GM21526 (cell line): ENCODE measurements around the gene RPS6KC1.
"Not testable (repeated sequence)": the region's sequence is repeated elsewhere in the genome, so short reads cannot be mapped to it uniquely, and the experiment has no call there.

Experiments
- ATAC-seq: cut with Tn5 transposase; IDR thresholded peaks from one replicate; pipeline ENCODE4 v1.9.1; 2021; ENCODE audit warnings: moderate library complexity; ENCODE audit not compliant: unreplicated experiment, low FRiP score

RPS6KC1 gene, protein sequence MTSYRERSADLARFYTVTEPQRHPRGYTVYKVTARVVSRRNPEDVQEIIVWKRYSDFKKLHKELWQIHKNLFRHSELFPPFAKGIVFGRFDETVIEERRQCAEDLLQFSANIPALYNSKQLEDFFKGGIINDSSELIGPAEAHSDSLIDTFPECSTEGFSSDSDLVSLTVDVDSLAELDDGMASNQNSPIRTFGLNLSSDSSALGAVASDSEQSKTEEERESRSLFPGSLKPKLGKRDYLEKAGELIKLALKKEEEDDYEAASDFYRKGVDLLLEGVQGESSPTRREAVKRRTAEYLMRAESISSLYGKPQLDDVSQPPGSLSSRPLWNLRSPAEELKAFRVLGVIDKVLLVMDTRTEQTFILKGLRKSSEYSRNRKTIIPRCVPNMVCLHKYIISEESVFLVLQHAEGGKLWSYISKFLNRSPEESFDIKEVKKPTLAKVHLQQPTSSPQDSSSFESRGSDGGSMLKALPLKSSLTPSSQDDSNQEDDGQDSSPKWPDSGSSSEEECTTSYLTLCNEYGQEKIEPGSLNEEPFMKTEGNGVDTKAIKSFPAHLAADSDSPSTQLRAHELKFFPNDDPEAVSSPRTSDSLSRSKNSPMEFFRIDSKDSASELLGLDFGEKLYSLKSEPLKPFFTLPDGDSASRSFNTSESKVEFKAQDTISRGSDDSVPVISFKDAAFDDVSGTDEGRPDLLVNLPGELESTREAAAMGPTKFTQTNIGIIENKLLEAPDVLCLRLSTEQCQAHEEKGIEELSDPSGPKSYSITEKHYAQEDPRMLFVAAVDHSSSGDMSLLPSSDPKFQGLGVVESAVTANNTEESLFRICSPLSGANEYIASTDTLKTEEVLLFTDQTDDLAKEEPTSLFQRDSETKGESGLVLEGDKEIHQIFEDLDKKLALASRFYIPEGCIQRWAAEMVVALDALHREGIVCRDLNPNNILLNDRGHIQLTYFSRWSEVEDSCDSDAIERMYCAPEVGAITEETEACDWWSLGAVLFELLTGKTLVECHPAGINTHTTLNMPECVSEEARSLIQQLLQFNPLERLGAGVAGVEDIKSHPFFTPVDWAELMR

DNA sequence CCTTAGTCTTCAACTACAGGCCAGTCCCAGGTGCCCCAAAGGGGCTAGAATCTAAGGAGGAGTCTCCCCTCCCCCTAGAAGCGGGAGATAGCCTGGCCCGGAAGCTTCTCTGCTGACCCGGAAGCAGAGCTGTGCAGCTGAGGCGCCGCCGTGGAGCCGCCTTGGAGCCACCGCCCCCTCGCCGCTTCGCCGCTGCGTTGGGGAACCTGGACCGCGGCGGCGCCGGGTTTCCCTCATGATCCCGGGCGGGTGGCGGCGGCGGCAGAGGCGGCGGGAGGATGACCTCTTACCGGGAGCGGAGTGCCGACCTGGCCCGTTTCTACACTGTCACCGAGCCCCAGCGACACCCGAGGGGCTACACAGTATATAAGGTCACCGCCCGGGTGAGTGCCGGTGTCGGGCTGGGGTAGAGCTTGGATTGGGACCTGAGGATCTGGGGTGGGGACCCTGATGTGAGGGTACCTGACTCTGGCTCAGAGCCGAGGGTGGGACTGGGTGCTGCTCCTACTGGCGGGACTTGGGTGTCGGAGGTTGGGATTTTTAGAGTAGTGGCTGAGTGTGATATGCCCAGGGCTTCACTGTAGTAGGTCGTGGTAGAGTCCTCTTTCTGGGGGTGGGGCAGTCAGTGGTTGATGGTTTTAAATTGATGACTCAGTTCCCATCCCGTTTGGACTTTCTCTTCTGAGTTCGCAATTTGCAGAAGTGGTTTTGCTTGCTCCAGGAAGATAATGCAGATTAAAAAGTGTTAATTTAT is at the start of gene RPS6KC1:
TSS of gene RPS6KC1 (plus strand) at position 115 of the 754 bp plus-strand sequence. CDS start at position 279, 164 bp downstream.
- peak; percentile 98 for ATAC-seq

DNA sequence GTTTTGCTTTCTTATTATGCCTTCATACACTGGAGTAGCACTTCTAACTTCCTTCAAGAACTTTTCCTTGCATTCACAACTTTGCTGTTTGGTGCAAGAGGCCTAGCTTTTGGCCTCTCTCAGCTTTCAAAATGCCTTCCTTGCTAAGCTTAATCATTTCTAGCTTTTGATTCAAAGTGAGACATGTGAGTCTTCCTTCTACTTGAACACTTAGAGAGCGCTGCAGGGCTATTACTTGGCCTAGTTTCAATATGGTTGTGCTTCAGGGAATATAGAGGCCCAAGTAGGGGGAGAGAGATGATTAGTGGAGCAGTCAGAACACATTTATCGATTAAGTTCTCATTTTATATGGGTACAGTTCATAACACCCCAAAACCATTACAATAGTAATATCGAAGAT is 47.8 kb upstream of the RPS6KC1 start:
- ATAC-seq, result no peak

DNA sequence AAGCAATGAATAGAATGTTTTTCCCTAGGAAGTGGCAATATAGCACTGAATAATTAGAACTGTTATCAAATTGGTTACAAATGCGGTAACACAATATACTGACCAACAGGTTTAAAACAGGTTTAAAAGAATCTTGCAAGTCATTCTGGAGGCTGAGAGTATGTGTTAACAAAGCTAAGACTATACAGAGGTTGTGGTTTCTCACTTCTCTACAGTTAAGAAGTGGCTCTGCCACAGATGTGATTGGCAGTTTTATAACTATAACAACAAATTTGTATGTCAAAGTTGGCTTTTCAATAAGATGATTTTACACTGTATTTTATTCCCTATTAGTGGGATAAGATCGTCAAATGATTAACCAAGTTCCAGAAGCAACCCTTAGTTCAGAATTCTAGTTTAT is 42.5 kb upstream of the RPS6KC1 start:
- peak; percentile 67 for ATAC-seq

DNA sequence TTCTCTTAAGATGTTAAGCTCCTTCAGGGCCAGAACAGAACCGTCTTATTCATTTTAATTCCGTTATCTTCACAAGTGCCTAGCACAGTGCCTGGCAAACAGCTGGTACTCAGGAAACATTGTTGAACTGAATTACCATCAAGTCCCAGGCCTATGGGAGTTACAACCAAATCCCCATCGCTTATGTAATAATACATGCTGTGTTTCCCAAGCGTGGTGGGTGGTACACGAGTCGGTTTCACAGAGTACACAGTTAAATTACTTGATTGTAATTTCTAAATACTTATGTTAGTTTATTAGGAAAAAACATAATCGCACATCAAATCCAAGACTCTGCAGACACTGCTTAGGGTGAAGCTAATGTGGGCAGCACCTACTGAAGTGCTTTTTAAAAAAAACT is 36.4 kb upstream of the RPS6KC1 start:
- no peak for ATAC-seq

DNA sequence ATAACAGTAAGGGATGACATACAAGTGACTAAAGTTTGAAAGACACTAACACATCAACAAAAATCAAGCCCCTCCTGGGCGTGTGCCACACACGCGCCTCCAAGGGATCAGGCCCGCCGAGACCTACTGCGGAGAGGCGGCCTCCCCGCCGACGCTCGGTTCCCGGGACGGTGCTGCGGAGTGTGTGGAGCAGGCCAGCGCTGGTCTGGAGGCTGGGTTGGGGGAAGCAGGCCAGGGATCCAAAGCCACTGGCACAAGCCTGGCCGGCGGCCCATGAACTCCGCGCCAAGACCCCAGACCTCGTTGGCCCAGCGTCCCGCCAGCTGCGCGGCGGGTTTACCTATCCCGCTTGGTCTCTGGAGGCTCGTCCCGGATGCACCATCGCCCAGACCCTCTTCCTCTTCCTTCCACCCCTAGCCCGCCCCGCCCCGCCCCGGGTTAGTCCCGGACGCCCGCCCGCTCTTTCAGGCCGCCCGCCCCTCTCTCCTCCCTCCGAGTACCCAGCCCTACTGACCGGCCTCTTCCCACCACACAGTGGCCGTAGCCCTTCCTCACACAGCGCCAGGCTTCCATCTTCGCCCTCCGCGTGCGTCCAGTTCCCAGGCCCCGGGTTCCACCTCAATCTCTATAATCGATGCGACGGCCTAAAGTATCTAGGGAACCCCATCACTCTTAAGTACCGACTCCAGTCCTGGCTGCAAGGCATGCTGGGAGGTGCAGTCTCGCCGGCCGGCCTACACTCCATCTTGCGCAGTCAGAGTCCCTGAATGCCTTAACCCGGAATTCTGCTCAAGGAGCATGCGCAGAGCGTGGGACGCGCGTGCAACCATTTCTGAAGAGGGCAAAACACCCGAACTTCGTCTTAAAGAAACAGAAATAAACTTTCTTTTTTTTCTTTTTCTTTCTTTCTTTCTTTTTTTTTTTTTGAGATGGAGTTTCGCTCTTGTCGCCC is 35.7 kb upstream of the RPS6KC1 start, which contains the start of gene ANGEL2:
TSS of gene ANGEL2 (minus strand) at position 769 of the 952 bp plus-strand sequence. CDS start at position 573, 196 bp downstream.
- ATAC-seq, result peak; percentile 88

DNA sequence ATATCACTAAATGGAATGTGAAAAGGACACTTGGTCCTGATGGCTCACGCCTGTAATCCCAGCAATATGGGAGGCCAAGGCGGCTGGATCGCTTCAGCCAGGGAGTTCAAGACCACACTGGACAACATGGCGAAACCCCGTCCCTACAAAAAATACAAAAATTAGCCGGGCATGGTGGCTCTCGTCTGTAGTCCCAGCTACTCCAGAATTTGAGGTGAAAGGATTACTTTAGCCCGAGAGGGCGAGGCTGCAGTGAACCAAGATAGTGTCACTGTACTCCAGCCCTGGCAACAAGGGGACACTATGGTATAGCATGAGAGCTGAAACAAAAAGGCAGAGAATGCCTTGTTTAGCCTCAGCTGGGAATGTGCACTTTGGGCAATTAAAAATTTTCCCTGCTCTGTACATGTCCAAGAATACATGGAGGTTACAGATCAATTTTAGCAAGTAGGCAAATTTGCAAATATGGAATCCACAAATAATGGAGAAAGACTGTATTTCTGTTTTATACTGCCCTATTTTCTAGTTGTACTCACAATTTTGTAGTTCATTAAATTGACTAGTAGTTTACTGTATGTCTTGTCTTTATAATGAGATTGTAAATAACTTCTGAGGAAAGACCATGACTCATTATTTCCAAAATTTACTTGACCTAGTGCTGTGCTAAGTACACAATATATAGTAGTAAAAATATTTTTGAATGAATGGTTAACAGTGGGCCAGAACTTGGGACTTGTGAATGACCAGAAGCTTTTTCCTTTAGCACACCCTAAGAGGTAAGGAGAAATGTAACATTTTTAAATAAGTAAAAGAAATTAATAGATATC is 33.4 kb upstream of the RPS6KC1 start:
- ATAC-seq, result no peak

DNA sequence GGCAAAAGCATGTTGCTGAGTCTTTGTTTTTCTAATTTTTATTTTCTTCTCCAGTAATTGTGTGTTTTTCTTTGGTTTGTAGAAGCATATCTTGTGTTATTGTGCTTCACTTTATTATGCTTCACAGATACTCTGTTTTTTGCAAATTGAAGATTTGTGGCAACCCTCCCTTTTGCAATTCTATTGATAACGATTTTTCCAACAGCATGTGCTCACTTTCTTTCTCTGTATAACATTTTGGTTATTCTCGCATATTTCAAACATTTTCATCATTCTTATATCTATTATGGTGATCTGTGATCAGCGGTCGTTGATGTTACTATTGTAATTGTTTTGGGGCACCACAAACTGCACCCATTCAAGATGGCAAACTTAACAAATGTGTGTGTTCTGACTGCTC is 31.6 kb upstream of the RPS6KC1 start:
- ATAC-seq, result no peak

DNA sequence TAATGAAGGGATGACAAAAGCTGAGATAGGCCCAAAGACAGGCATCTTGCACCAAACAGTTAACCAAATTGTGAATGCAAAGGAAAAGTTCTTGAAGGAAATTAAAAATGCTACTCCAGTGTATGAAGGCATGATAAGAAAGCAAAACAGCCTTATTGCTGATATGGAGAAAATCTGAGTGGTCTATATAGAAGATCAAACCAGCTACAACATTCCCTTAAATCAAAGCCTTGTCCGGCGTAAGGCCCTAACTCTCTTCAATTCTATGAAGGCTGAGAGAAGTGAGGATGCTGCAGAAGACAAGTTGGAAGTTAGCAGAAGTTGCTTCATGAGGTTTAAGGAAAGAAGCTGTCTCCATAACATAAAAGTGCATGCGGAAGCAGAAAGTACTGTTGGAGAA is 31.0 kb upstream of the RPS6KC1 start:
- no peak for ATAC-seq

DNA sequence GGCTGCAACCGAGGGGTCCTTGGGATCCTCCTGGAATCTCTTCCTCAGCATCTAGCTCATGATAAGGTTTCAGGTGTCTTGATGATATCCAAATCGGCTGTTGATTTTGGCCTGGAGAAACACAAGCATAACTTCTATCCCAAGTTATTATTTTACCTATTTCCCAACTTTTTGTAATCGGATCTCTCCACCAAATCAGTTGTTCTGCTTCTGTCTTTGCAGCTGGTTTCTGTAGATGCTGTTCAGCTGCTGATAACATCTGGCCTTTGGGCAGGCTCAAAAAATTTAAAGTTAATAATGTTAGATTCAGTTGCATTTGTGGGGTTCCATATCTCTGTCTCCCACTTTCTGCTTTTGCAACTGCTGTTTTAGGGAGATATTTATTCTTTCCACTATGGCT is 24.0 kb upstream of the RPS6KC1 start:
- ATAC-seq, result not testable (repeated sequence)

DNA sequence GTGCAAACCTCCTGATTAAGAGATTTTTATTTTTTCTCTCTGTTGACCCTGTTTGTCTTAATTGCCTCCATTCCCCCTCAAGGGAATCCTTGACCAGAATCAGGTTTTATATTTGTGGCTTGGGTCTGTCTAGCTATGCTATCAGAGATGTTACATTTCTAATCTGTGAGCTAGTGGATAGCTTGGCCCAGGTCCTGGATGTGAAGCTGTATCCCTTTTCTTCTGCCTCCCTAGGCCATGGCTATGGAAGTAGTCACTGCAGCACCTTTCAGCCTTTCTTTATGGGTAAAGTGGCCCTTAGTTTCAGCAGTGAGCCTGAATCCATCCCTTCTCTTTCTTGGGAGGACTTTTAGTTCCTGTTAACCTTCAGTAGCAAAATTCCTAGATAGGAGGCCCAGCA is 18.4 kb upstream of the RPS6KC1 start:
- no peak for ATAC-seq

DNA sequence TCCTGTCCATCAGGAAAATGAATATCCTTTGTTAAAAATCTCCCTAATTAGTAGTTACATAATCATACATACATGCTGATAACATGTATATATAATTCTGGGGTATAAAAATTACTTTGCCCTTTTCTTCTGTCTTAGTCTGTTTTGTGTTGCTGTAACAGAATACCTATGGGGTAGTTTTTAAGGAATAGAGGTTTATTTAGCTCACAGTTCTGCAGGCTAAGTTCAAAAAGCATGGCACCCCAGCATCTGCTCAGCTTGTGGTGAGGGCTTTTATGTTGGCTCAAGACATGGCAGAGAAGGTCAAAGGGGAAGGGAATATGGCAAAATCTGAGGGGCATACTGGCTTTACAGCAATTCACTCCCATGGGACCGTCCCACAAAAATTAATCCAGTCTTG is 16.3 kb upstream of the RPS6KC1 start:
- ATAC-seq, result no peak

DNA sequence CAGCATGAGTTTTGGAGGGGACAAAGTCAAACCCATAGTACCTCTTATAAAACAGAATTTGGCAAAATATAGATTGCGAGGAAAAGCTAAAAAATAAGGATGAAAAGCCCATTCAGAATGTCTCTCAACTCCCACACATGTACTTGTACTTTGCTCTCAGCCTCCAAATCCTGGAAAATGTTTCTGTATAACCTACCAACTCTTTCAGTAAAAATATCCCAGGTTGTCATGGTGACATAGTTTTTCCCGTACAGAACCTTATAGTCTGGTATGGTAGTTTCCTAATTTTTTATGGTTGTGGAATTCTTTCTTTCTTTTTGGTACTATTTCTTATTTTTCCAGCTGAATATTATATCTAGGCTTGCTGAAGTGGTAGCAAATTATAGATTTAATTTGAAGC is 15.5 kb upstream of the RPS6KC1 start:
- ATAC-seq, result no peak

DNA sequence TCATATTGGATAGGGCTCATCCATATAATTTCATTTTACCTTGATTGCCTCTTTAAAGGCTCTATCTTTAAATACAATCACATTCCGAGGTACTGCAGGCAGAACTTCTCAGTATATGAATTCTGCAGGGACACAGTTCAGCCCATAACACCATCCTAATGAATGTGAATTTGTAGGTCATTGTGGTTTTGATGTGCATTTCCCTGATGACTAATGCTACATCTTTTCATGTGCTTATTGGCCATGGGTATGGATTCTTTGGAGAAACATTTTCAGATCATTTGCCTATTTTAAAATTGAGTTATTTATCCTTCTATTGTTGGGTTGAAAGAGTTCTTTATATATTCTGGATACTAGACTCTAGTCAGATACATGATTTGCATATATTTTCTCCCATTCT is 9.6 kb upstream of the RPS6KC1 start:
- ATAC-seq, result no peak

DNA sequence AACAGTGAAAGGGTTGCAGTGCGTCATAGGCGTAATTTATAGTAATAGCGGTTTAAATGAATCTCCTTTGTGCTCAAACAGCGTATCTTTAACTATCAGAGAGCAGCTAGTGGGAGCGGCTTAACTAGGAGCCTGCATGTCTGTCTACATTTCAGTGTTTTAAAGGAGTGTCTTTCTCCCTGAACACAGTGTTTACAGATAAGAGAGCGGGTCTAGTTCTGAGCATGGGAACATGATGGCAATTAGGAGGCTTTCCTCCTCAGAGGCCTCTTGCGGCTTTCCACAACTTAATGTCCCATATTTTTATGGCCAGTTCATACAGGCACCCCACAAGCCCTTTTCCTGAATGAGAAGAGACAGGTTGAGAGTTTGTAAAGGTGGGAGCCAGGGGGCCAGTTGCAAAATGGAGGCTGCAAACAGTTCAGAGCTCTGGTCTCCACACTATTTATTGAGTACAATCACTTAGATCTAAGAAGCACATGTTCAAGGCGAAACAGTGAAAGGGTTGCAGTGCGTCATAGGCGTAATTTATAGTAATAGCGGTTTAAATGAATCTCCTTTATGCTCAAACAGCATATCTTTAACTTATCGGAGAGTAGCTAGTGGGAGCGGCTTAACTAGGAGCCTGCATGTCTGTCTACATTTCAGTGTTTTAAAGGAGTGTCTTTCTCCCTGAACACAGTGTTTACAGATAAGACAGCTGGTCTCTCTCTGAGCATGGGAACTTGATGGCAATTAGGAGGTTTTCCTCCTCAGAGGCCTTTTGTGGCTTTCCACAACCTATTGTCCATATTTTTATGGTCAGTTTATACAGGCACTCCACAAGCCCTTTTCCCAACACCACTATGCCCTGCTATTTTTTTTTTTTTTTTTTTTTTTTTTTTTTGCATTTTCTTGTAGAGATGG is 5.5 kb upstream of the RPS6KC1 start:
- not testable (repeated sequence) for ATAC-seq

DNA sequence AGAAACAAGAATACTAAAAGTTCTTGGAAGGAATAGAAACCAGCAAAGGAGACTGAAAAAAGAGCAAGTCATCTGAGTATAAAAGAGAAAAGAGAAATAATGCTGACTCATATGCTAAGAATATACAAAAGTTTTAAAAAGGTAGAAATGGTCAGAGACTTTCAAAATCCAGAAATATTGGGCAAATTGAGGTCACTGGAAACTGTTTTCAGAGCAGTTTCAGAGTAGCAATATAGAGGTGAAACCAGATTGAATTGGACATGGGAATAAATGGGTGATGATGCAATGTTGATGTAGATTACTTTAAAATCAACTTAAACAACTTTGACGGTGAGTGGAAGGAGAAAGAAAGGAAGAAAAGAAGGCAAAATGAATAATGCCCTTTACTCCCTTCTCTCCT is 1.8 kb upstream of the RPS6KC1 start:
- ATAC-seq, result no peak

DNA sequence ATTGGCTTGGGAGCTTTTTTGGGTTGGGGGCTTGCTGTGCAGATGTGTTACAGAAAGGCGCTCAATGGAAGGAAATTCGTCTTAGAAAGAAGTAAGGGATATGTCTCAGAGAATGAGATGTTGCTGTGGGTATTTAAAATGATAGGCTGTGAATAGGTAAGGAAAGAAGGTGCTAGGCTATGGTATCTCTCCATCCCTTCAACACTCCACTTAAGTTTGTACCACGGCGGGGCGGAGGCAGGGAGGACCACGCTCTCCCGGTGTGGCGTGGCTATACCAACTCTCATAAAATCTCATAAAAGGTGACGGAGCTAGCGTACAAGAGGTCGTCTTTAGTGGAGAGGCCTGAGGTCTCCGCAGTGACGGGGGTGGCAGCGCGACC is 305 bp upstream of the RPS6KC1 start:
- ATAC-seq, result peak; percentile 27

DNA sequence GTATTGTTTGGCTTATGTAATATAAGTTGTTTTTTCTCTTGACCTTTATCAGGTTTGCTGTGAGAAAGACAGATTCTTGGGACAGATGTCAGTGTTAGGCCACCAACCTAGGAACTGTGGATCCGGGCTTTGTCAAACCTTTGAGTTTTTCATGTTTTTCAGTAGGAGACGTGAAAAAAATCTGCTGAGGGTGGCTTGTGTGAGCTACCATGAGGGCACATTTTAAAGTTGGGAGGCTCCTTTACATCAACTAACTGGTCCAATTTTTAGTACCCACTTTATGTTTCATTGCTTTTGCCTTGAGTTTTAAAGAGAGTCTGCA is 801 bp downstream of the RPS6KC1 start:
- no peak for ATAC-seq

DNA sequence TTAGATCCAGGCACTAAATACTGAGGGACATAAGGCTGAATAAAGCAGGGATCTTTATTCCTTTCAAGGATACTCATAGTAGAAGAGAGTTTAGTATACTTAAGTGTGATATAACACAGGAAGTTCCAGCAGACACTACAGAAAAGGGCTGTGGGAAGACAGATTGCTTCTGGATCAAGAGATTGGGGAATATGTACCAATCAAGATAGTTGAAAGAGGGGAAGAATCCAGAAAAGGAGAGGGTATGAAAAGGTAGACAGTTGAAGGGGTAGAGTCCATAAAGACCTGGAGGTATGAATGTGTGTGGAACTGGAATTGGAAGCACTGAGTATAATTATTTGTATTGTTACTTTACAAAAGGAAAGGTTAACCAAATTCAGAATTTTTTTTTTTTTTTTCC is 2.4 kb downstream of the RPS6KC1 start:
- ATAC-seq, result no peak
